Glutamatergic neuron (in vitro differentiated cells): Measurements from ENCODE around the gene ATP11A. TPM values are rescaled to one million over a fixed set of nuclear protein-coding genes. Genes with fewer than 3 reads are reported as not detected.

Experiments
- DNase-seq: peaks from one replicate; pipeline ENCODE4 v3.0.0; 2022
- H3K27ac Mint-ChIP-seq: one replicate; pipeline ENCODE4 v1.8.0; 2020; ENCODE audit warnings: mild to moderate bottlenecking, mixed read lengths, inconsistent platforms; ENCODE audit not compliant: unreplicated experiment
- H3K27me3 Mint-ChIP-seq: one replicate; pipeline ENCODE4 v1.8.0; 2020; ENCODE audit warnings: mild to moderate bottlenecking, moderate library complexity, mixed read lengths, inconsistent platforms; ENCODE audit not compliant: unreplicated experiment
- H3K36me3 Mint-ChIP-seq: one replicate; pipeline ENCODE4 v1.8.0; 2020; ENCODE audit warnings: mild to moderate bottlenecking, mixed read lengths, inconsistent platforms; ENCODE audit not compliant: unreplicated experiment
- H3K4me1 Mint-ChIP-seq: one replicate; pipeline ENCODE4 v1.8.0; 2020; ENCODE audit warnings: mild to moderate bottlenecking, low read depth, mixed read lengths, inconsistent platforms; ENCODE audit not compliant: unreplicated experiment
- H3K4me3 Mint-ChIP-seq: one replicate; pipeline ENCODE4 v1.8.0; 2020; ENCODE audit warnings: mild to moderate bottlenecking, mixed read lengths, inconsistent platforms; ENCODE audit not compliant: unreplicated experiment
- H3K9me3 Mint-ChIP-seq: one replicate; pipeline ENCODE4 v1.8.0; 2020; ENCODE audit warnings: mild to moderate bottlenecking, moderate library complexity, mixed read lengths, inconsistent platforms; ENCODE audit not compliant: unreplicated experiment
- CTCF ChIP-seq: fragments of 200-600 bp; sonication (generic); IDR thresholded peaks from one replicate; pipeline ENCODE4 v1.5.0; 2021; ENCODE audit not compliant: partially characterized antibody, unreplicated experiment
- total RNA-seq: library from RNA; stranded (reverse); fragmentation: NEBNext Ultra II Directional; extraction: Animal tissue kit (Norgen Biotek cat#: 25700); gene quantifications from one replicate; pipeline ENCODE4 v1.2.1, GENCODE V29; 2021; ENCODE audit not compliant: unreplicated experiment

Gene ATP11A
- total RNA-seq, 1 donor from 2014 or later, result 127 TPM

- no peak overlapping the region for H3K4me3 Mint-ChIP-seq
- H3K27ac Mint-ChIP-seq, result no peak overlapping the region
- H3K36me3 Mint-ChIP-seq, result peaks cover 11% of the 10 kb centered on the region
- peaks cover 3% of the 10 kb centered on the region for H3K9me3 Mint-ChIP-seq
- H3K27me3 Mint-ChIP-seq, result peaks cover 13% of the 10 kb centered on the region
- no peak for TF ChIP-seq CTCF
- no peak for DNase-seq
- peaks cover 34% of the 10 kb centered on the region for H3K4me1 Mint-ChIP-seq
Observed at GRCh38 chr13:112807653-112808376, 118.0 kb downstream of the ATP11A start.

GRCh38 chr13:112808377-112809140, 118.7 kb downstream of the ATP11A start:
- peaks cover 16% of the 10 kb centered on the region for H3K36me3 Mint-ChIP-seq
- H3K4me3 Mint-ChIP-seq, result no peak overlapping the region
- no peak overlapping the region for H3K27ac Mint-ChIP-seq
- peaks cover 13% of the 10 kb centered on the region for H3K27me3 Mint-ChIP-seq
- no peak for TF ChIP-seq CTCF
- peaks cover 35% of the 10 kb centered on the region for H3K4me1 Mint-ChIP-seq
- H3K9me3 Mint-ChIP-seq, result peaks cover 9% of the 10 kb centered on the region
- DNase-seq, result no peak

GRCh38 chr13:112809332-112810315, 119.8 kb downstream of the ATP11A start:
- no peak for TF ChIP-seq CTCF
- Mint-ChIP-seq H3K27ac (no peak overlapping the region), H3K36me3 (peaks cover 22% of the 10 kb centered on the region), H3K4me1 (peaks cover 35% of the 10 kb centered on the region), H3K9me3 (peaks cover 13% of the 10 kb centered on the region), H3K4me3 (no peak overlapping the region), H3K27me3 (peaks cover 16% of the 10 kb centered on the region)
- DNase-seq, result no peak

- Mint-ChIP-seq H3K4me3 (no peak overlapping the region), H3K36me3 (peaks cover 32% of the 10 kb centered on the region), H3K9me3 (peaks cover 16% of the 10 kb centered on the region), H3K4me1 (peaks cover 32% of the 10 kb centered on the region), H3K27me3 (peaks cover 18% of the 10 kb centered on the region), H3K27ac (peak overlapping the region; percentile 18)
- no peak for TF ChIP-seq CTCF
- DNase-seq, result no peak
Observed at GRCh38 chr13:112810608-112811007, 120.8 kb downstream of the ATP11A start.
